K562 (cell line): ENCODE results near the gene GNAQ. TPM values are rescaled to one million over a fixed set of nuclear protein-coding genes. Genes with fewer than 3 reads are reported as not detected.
A peak's percentile ranks its signal among the peaks of the same experiment; 100 is the strongest.

ENCODE experiments used
- ATAC-seq: fragments of 200-7000 bp; cut with Tn5 transposase; 3 replicates; pipeline ENCODE4 v1.9.1; 2020; ENCODE audit warnings: moderate library complexity
- BruUV-seq: library from RNA; stranded (reverse); fragments of 400-500 nt; replicated peaks from 2 replicates; lab custom pipeline; 2021; lab: Mats Ljungman, UMichigan
- CTCF ChIA-PET: fragments of 300-600 bp; formaldehyde crosslinking; extraction: SDS; loops from one replicate; lab custom pipeline; 2021; ENCODE audit warnings: low intra/inter-chr PET ratio; lab: Yijun Ruan, JAX
- POLR2A ChIA-PET: fragments of 300-600, 350-650 bp; sonication (Branson Sonifier 250); formaldehyde crosslinking; extraction: SDS; loops from one replicate; lab custom pipeline; 2021; ENCODE audit warnings: antibody characterized with exemption, inconsistent platforms; lab: Yijun Ruan, JAX
- DNase-seq, 4 experiments: peaks; one replicate each; pipeline versions ENCODE4 v3.0.0 to v3.0.0-alpha.2; 2011 to 2018; ENCODE audit warnings: low spot score in 3 of 4, mixed read lengths in 3 of 4; ENCODE audit errors: extremely low read depth in 1 of 4
- FAIRE-seq: peaks from 2 replicates; lab custom pipeline; 2011; peaks lifted over from hg19 to GRCh38; lab: Jason Lieb, UNC
- H2AFZ ChIP-seq: 2 replicates; pipeline ENCODE4 v1.6.0; 2011; ENCODE audit warnings: low read depth, low read length, control low read depth, inconsistent platforms
- H3K27ac ChIP-seq: fragments of 200-600 bp; 3 replicates; pipeline ENCODE4 v1.8.0; 2011; ENCODE audit warnings: low read depth, mild to moderate bottlenecking, control low read depth, inconsistent platforms, low read length, moderate library complexity, mixed read lengths; ENCODE audit errors: extremely low read depth
- H3K27me3 ChIP-seq, 2 experiments: fragments of 300-600 bp in 1 of 2; 2 replicates in 1 of 2; 3 replicates in 1 of 2; pipeline versions ENCODE4 v1.6.0 to v1.8.0; 2011; ENCODE audit warnings: inconsistent platforms in 2 of 2, low read length in 2 of 2, mild to moderate bottlenecking in 1 of 2, mixed read lengths in 1 of 2, moderate library complexity in 1 of 2; ENCODE audit not compliant: control insufficient read depth in 2 of 2, insufficient read depth in 2 of 2
- H3K36me3 ChIP-seq: fragments of 300-600 bp; 3 replicates; pipeline ENCODE4 v1.8.0; 2011; ENCODE audit warnings: mild to moderate bottlenecking, low read length, inconsistent platforms; ENCODE audit not compliant: control insufficient read depth, insufficient read depth
- H3K4me1 ChIP-seq, 2 experiments: fragments of 200-600 bp in 1 of 2; replicated peaks in 1 of 2; 2 replicates in 1 of 2; 3 replicates in 1 of 2; pipeline versions ENCODE4 v1.5.1 to v1.8.0; 2011; ENCODE audit warnings: inconsistent platforms in 2 of 2, low read length in 2 of 2, mild to moderate bottlenecking in 1 of 2, mixed read lengths in 1 of 2, moderate library complexity in 1 of 2; ENCODE audit not compliant: control insufficient read depth in 2 of 2, insufficient read depth in 2 of 2
- H3K4me2 ChIP-seq: 2 replicates; pipeline ENCODE4 v1.6.1; 2011; ENCODE audit warnings: low read length, control low read depth, inconsistent platforms, mixed read lengths; ENCODE audit not compliant: insufficient read depth
- H3K4me3 ChIP-seq: fragments of 200-600 bp; sonication (generic), shearing (Covaris generic); 2 replicates; pipeline ENCODE4 v1.5.1; 2016; ENCODE audit warnings: control low read depth, inconsistent platforms
- H3K79me2 ChIP-seq: fragments of 200-600 bp; 3 replicates; pipeline ENCODE4 v1.8.0; 2011; ENCODE audit warnings: low read length, inconsistent platforms; ENCODE audit not compliant: control insufficient read depth, insufficient read depth
- H3K9ac ChIP-seq, 2 experiments: 2 replicates each; pipeline versions ENCODE4 v1.6.0 to v1.6.1; 2011; ENCODE audit warnings: low read depth in 2 of 2, low read length in 2 of 2, control low read depth in 1 of 2, inconsistent platforms in 1 of 2, mild to moderate bottlenecking in 1 of 2, mixed read lengths in 1 of 2; ENCODE audit not compliant: insufficient read depth in 1 of 2
- H3K9me1 ChIP-seq: one replicate; pipeline ENCODE4 v1.6.0; 2011; ENCODE audit warnings: inconsistent platforms, mild to moderate bottlenecking, low read length, moderate library complexity; ENCODE audit not compliant: control insufficient read depth, insufficient read depth
- H3K9me3 ChIP-seq: replicated peaks from 2 replicates; pipeline ENCODE4 v1.5.1; 2011; ENCODE audit warnings: low read depth, low read length, inconsistent platforms; ENCODE audit not compliant: control insufficient read depth, insufficient read depth
- H4K20me1 ChIP-seq: replicated peaks from 2 replicates; pipeline ENCODE4 v1.6.1; 2011; ENCODE audit warnings: low read length, inconsistent platforms, mixed read lengths; ENCODE audit not compliant: control insufficient read depth, insufficient read depth
- CEBPB ChIP-seq: fragments of 450-650 bp; IDR thresholded peaks from 2 replicates; pipeline ENCODE4 v1.6.1; 2016; ENCODE audit warnings: missing genetic modification characterization, missing compliant biosample characterization
- CEBPG ChIP-seq, 3 experiments: fragments of 200-800 bp in 1 of 3; sonication (Bioruptor generic) in 1 of 3; sonication (generic) in 1 of 3; formaldehyde crosslinking in 1 of 3; IDR thresholded peaks in 2 of 3; conservative IDR thresholded peaks in 1 of 3; 2 replicates each; pipeline versions ENCODE4 v1.6.1 to v1.8.0; 2016 to 2022; ENCODE audit warnings: missing compliant biosample characterization in 2 of 3, missing genetic modification characterization in 2 of 3, mild to moderate bottlenecking in 1 of 3, missing genetic modification reagents in 1 of 3
- CXXC5 ChIP-seq: fragments of 250-450 bp; sonication (Bioruptor Pico); IDR thresholded peaks from 2 replicates; pipeline ENCODE4 v1.8.0; 2022; ENCODE audit warnings: inconsistent platforms, mild to moderate bottlenecking, moderate library complexity
- NFE2L1 ChIP-seq: fragments of 450-650 bp; IDR thresholded peaks from 2 replicates; pipeline ENCODE4 v1.6.1; 2016; ENCODE audit warnings: missing genetic modification characterization, low read depth, mild to moderate bottlenecking, missing compliant biosample characterization, moderate library complexity, borderline replicate concordance
- ZNF507 ChIP-seq: conservative IDR thresholded peaks from 2 replicates; pipeline ENCODE4 v1.6.1; 2017; ENCODE audit warnings: missing genetic modification characterization, missing compliant biosample characterization
- WGBS: fragments of 100-300 bp; shearing (Covaris generic); methylation state at CpG from one replicate; pipeline ENCODE4 v1.1.6; 2016; ENCODE audit warnings: low coverage, mixed read lengths; ENCODE audit not compliant: insufficient coverage; ENCODE audit errors: missing lambda C conversion rate; 5-methylcytosine and 5-hydroxymethylcytosine counted together
- in situ Hi-C: fragments of 300-500 bp; cut with MboI; formaldehyde crosslinking; loops from 4 replicates; pipeline ENCODE4 v1.15.0; 2018; ENCODE audit warnings: inconsistent platforms, mixed read lengths
- intact Hi-C: fragments of 100-400 bp; cut with micrococcal nuclease; formaldehyde crosslinking; loops from 2 replicates; pipeline ENCODE4 v1.14.2; 2022
- polyA plus RNA-seq, 8 experiments: library from polyadenylated mRNA; depleted of rRNA in 4 of 8; stranded (reverse) in 5 of 8; unstranded in 3 of 8; fragments of >200 nt; fragmentation: Nextera tagmentation in 2 of 8; fragmentation: Illumina TruSeq in 1 of 8; extraction: Ambion mirVana in 2 of 8; extraction: Trizol in 1 of 8; gene quantifications; 2 replicates each; pipeline versions ENCODE4 v1.2.1 to v1.2.3, GENCODE V29; 2011 to 2014; ENCODE audit warnings: inconsistent platforms in 1 of 8, missing spikeins in 1 of 8
- total RNA-seq, 7 experiments: library from RNA; depleted of rRNA in 6 of 7; stranded (reverse); fragments of >200 nt in 6 of 7; fragmentation: Illumina TruSeq in 2 of 7; extraction: Trizol in 2 of 7; gene quantifications; 2 replicates each; pipeline versions ENCODE4 v1.2.1 to v1.2.3, GENCODE V29; 2011 to 2021; ENCODE audit warnings: low replicate concordance in 1 of 7
- TF ChIP-seq, protein P1 (sequence below): fragments of 250-450 bp; sonication (Bioruptor Pico); IDR thresholded peaks from 2 replicates; pipeline ENCODE4 v1.8.0; 2022; ENCODE audit warnings: moderate library complexity, mild to moderate bottlenecking, inconsistent platforms
- TF ChIP-seq, protein P2 (sequence below), 2 experiments: fragments of 450-650 bp in 1 of 2; sonication (generic) in 1 of 2; formaldehyde crosslinking in 1 of 2; IDR thresholded peaks in 1 of 2; conservative IDR thresholded peaks in 1 of 2; 2 replicates each; pipeline versions ENCODE4 v1.6.1 to v1.8.1; 2016 to 2023; ENCODE audit warnings: mild to moderate bottlenecking in 2 of 2, moderate library complexity in 2 of 2, inconsistent platforms in 1 of 2, missing genetic modification reagents in 1 of 2
- TF ChIP-seq, protein P3 (sequence below): fragments of 250-450 bp; sonication (Bioruptor Pico); IDR thresholded peaks from 2 replicates; pipeline ENCODE4 v1.4.0; 2020; ENCODE audit warnings: mild to moderate bottlenecking

The GNAQ gene
- total and polyA plus RNA-seq, 9 of the 15 experiments (the other 6 are each of a cell fraction or from before 2014, with no cell fraction given) = 4.8 to 27.9 (median 17.5) TPM

DNA sequence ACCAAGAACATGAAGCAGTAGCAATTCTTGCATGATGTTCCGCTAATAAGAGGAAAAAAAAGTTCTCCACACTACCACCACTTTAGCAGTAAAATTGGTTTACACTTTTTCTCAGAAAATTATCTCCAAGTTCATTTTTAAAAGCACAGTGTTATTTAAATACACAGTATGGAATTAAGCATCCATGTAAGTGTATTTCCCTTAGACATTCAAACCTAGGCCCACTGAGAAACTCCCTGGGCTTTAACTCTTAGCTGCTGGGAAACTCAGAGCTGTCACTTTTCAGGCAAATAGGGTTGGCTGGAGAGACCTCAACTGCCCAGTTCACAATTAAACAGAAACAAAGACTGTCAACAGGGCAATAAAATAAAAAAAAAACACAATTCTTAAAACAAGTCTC lies 2.7 kb downstream of the GNAQ start:
- Histone ChIP-seq H3K9ac (peak overlapping the region; percentile 15 to 66; a peak in 3 of 4 replicates), H3K36me3 (peaks cover under 1% of the 10 kb centered on the region; the same call in 2 of the 3 replicates), H3K4me3 (peak overlapping the region; percentile 86), H3K4me2 (peak overlapping the region; percentile 78), H3K27me3 (no peaks in the 10 kb centered on the region), H3K9me3 (no peaks in the 10 kb centered on the region), H3K4me1 (peaks cover 10 to 15% of the 10 kb centered on the region in 2 experiments; a peak in 4 of 5 replicates), H3K79me2 (peaks cover 78% of the 10 kb centered on the region), H3K9me1 (no peaks in the 10 kb centered on the region), H2AFZ (0 out of 2 replicates have a peak overlapping the region, but pooled peaks have one; percentile 16), H3K27ac (peak overlapping the region; percentile 81), H4K20me1 (no peaks in the 10 kb centered on the region)
- ATAC-seq (0 out of 3 replicates have a peak, but pooled peaks have one; percentile 10), DNase-seq (no peak), FAIRE-seq (no peak)
- intact Hi-C loops = no loop called here
- 17% methylated on average over 1 of the region's 1 CpG for WGBS
- POLR2A ChIA-PET = no interaction called here
- BruUV-seq = TSS peak; percentile 30
- in situ Hi-C loops = no loop called here
- CTCF ChIA-PET = no interaction called here
- TF ChIP-seq, protein P1, sequence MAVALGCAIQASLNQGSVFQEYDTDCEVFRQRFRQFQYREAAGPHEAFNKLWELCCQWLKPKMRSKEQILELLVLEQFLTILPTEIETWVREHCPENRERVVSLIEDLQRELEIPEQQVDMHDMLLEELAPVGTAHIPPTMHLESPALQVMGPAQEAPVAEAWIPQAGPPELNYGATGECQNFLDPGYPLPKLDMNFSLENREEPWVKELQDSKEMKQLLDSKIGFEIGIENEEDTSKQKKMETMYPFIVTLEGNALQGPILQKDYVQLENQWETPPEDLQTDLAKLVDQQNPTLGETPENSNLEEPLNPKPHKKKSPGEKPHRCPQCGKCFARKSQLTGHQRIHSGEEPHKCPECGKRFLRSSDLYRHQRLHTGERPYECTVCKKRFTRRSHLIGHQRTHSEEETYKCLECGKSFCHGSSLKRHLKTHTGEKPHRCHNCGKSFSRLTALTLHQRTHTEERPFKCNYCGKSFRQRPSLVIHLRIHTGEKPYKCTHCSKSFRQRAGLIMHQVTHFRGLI (CRISPR knock-in tag) = no peak
- no peak for TF ChIP-seq NFE2L1 (tag)
- TF ChIP-seq ZNF507 (tag) = no peak

DNA sequence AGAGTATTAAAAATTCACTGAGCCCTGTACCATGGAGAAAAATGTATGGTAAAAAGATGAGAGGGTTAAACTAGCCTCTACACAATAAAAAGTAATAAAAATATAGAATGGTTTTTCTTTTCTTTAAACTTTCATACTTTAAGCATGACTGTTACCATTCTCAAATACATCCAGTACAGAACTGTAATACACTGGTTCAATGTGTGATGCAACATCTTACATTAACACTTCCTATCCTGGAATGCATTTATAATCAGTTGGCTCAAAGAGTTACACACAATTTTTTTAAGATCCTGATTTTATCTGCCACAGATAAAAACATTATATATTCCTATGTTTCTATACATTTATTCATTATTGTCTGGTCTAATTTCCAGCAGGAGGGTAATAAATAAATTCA lies 4.7 kb downstream of the GNAQ start:
- no peak overlapping the region for H2AFZ ChIP-seq
- ChIA-PET CTCF (no interaction called here), POLR2A (interaction anchor here (0.8 kb wide), 1 partner anchor 50 kb away, joined by 3 read pairs; no protein-coding TSS in a partner anchor)
- in situ Hi-C loops (no loop called here), intact Hi-C loops (no loop called here)
- peak overlapping the region in 1 of 2 experiments; percentile 32; a peak in 1 of 4 replicates for H3K9ac ChIP-seq
- H4K20me1 ChIP-seq = no peaks in the 10 kb centered on the region
- DNase-seq = no peak
- no peak overlapping the region; the same call in 1 of the 2 replicates for H3K4me2 ChIP-seq
- no peaks in the 10 kb centered on the region for H3K9me3 ChIP-seq
- peaks cover 6% of the 10 kb centered on the region; the same call in 2 of the 3 replicates for H3K36me3 ChIP-seq
- no peaks in the 10 kb centered on the region for H3K27me3 ChIP-seq
- H3K4me1 ChIP-seq = peaks cover 7 to 19% of the 10 kb centered on the region in 2 experiments
- H3K4me3 ChIP-seq = no peak overlapping the region
- peaks cover 92% of the 10 kb centered on the region for H3K79me2 ChIP-seq
- no peak overlapping the region; the same call in 2 of the 3 replicates for H3K27ac ChIP-seq
- BruUV-seq = no TSS peak
- no peak for ATAC-seq
- H3K9me1 ChIP-seq = no peaks in the 10 kb centered on the region
- TF ChIP-seq, protein P2, sequence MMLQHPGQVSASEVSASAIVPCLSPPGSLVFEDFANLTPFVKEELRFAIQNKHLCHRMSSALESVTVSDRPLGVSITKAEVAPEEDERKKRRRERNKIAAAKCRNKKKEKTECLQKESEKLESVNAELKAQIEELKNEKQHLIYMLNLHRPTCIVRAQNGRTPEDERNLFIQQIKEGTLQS (IDR thresholded peaks at IDR 0.05) = peak; percentile 73
- TF ChIP-seq, protein P2 (CRISPR knock-in tag; conservative IDR thresholded peaks at IDR 0.05) = no peak
- TF ChIP-seq CXXC5 (CRISPR knock-in tag) (no peak), CEBPB (tag) (peak; percentile 61), CEBPG (CRISPR knock-in tag; IDR thresholded peaks at IDR 0.05) (no peak), CEBPG (tag; conservative IDR thresholded peaks at IDR 0.05 in 1 of 2, IDR thresholded peaks at IDR 0.05 in 1 of 2) (peak; percentile 58 to 69)
- TF ChIP-seq, protein P3, sequence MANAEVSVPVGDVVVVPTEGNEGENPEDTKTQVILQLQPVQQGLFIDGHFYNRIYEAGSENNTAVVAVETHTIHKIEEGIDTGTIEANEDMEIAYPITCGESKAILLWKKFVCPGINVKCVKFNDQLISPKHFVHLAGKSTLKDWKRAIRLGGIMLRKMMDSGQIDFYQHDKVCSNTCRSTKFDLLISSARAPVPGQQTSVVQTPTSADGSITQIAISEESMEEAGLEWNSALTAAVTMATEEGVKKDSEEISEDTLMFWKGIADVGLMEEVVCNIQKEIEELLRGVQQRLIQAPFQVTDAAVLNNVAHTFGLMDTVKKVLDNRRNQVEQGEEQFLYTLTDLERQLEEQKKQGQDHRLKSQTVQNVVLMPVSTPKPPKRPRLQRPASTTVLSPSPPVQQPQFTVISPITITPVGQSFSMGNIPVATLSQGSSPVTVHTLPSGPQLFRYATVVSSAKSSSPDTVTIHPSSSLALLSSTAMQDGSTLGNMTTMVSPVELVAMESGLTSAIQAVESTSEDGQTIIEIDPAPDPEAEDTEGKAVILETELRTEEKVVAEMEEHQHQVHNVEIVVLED = no peak
- TF ChIP-seq, all 486 proteins: peak for 3
- FAIRE-seq = no peak
